Muscle of leg (tissue), 11 donors: ENCODE results near the gene SH3BP5L. TPM values are rescaled to one million over a fixed set of nuclear protein-coding genes. Genes with fewer than 3 reads are reported as not detected.

Experiments used
- DNase-seq: peaks from one replicate; pipeline ENCODE4 v3.0.0; 2013
- H3K27ac ChIP-seq: one replicate; pipeline ENCODE4 v1.5.1; 2013; ENCODE audit warnings: mild to moderate bottlenecking, low read length, control low read depth
- H3K27me3 ChIP-seq: one replicate; pipeline ENCODE4 v1.6.1; 2013; ENCODE audit warnings: low read length; ENCODE audit not compliant: control insufficient read depth, insufficient read depth
- H3K36me3 ChIP-seq: one replicate; pipeline ENCODE4 v1.6.1; 2013; ENCODE audit warnings: low read length; ENCODE audit not compliant: control insufficient read depth, insufficient read depth
- H3K4me1 ChIP-seq: one replicate; pipeline ENCODE4 v1.6.1; 2013; ENCODE audit warnings: low read length; ENCODE audit not compliant: control insufficient read depth, insufficient read depth
- H3K4me3 ChIP-seq: one replicate; pipeline ENCODE4 v1.5.1; 2013; ENCODE audit warnings: low read length, control low read depth
- H3K9me3 ChIP-seq: replicated peaks from 2 replicates; pipeline ENCODE4 v1.6.1; 2013; ENCODE audit warnings: low read depth, low read length; ENCODE audit not compliant: control insufficient read depth
- WGBS: methylation state at CpG from one replicate; pipeline ENCODE4 v1.1.5; 2013; ENCODE audit warnings: missing lambda C conversion rate; ENCODE audit not compliant: insufficient coverage; 5-methylcytosine and 5-hydroxymethylcytosine counted together
- polyA plus RNA-seq, 8 donors: library from polyadenylated mRNA; unstranded; fragments of 120-200 nt; gene quantifications; one replicate each; pipeline versions ENCODE4 v1.2.1 to v1.2.3, GENCODE V29; 2013; ENCODE audit warnings: inconsistent platforms in 1 of 8, low replicate concordance in 1 of 8; ENCODE audit not compliant: insufficient read length in 8 of 8, insufficient read depth in 1 of 8
- total RNA-seq: library from RNA; stranded (reverse); fragments of 120-200 nt; gene quantifications from one replicate; pipeline ENCODE4 v1.2.4, GENCODE V29; 2013

The SH3BP5L gene
- total and polyA plus RNA-seq, 9 donors = 17.2 to 22.2 (median 20.0) TPM

GRCh38 chr1:248860007-248860406 lies 34.3 kb upstream of the SH3BP5L start:
- H3K27me3 ChIP-seq = no peaks in the 10 kb centered on the region
- H3K36me3 ChIP-seq = peaks cover 9% of the 10 kb centered on the region
- no peak for DNase-seq
- 69% methylated on average over 3 of the region's 4 CpGs for WGBS
- H3K4me3 ChIP-seq = no peak overlapping the region
- peak overlapping the region; percentile 99 for H3K27ac ChIP-seq
- no peaks in the 10 kb centered on the region for H3K9me3 ChIP-seq
- H3K4me1 ChIP-seq = peaks cover 40% of the 10 kb centered on the region

- 2% methylated on average over 58 of the region's 62 CpGs for WGBS
- H3K4me1 ChIP-seq = peaks cover 40% of the 10 kb centered on the region
- H3K4me3 ChIP-seq = peak within 1 kb of the TSS; percentile 85
- H3K27ac ChIP-seq = peak within 1 kb of the TSS; percentile 99
- H3K27me3 ChIP-seq = no peaks in the 10 kb centered on the region
- peaks cover 16% of the 10 kb centered on the region for H3K36me3 ChIP-seq
- DNase-seq = peak; percentile 99
- no peaks in the 10 kb centered on the region for H3K9me3 ChIP-seq
These were observed 33.5 kb upstream of the SH3BP5L start, which contains the start of gene ZNF692 for GRCh38 chr1:248858891-248859889. ZNF692 (minus strand) TSS chr1:248859085; CDS start chr1:248858309, 776 bp downstream.

- H3K4me3 ChIP-seq = peak overlapping the region; percentile 85
- H3K27ac ChIP-seq = peak overlapping the region; percentile 91
- under 1% methylated on average over 40 of the region's 45 CpGs for WGBS
- H3K4me1 ChIP-seq = peaks cover 33% of the 10 kb centered on the region
- DNase-seq = peak; percentile 80
- no peaks in the 10 kb centered on the region for H3K9me3 ChIP-seq
- H3K36me3 ChIP-seq = peaks cover 25% of the 10 kb centered on the region
- no peaks in the 10 kb centered on the region for H3K27me3 ChIP-seq
These were observed 32.6 kb upstream of the SH3BP5L start for GRCh38 chr1:248858096-248858890.

GRCh38 chr1:248857749-248858095 lies 32.0 kb upstream of the SH3BP5L start:
- Histone ChIP-seq H3K4me3 (peak overlapping the region; percentile 85), H3K9me3 (no peaks in the 10 kb centered on the region), H3K27me3 (no peaks in the 10 kb centered on the region), H3K4me1 (peaks cover 27% of the 10 kb centered on the region), H3K36me3 (peaks cover 29% of the 10 kb centered on the region), H3K27ac (peak overlapping the region; percentile 91)
- no peak for DNase-seq
- no CpG with 5 or more reads among the region's 4 CpGs for WGBS

- Histone ChIP-seq H3K4me3 (no peak overlapping the region), H3K9me3 (no peaks in the 10 kb centered on the region), H3K4me1 (peaks cover 25% of the 10 kb centered on the region), H3K27ac (no peak overlapping the region), H3K36me3 (peaks cover 32% of the 10 kb centered on the region), H3K27me3 (no peaks in the 10 kb centered on the region)
- no CpG with 5 or more reads among the region's 7 CpGs for whole genome bisulfite sequencing
- no peak for DNase-seq
These were observed 31.5 kb upstream of the SH3BP5L start for GRCh38 chr1:248857201-248857600.

GRCh38 chr1:248856176-248856575 lies 30.5 kb upstream of the SH3BP5L start:
- no peak for DNase-seq

GRCh38 chr1:248855580-248855979 lies 29.9 kb upstream of the SH3BP5L start:
- no peak overlapping the region for H3K27ac ChIP-seq
- no peaks in the 10 kb centered on the region for H3K27me3 ChIP-seq
- H3K4me1 ChIP-seq = peaks cover 25% of the 10 kb centered on the region
- DNase-seq = no peak
- no peak overlapping the region for H3K4me3 ChIP-seq
- 79% methylated on average over 5 of the region's 6 CpGs for WGBS
- no peaks in the 10 kb centered on the region for H3K9me3 ChIP-seq
- peaks cover 46% of the 10 kb centered on the region for H3K36me3 ChIP-seq

More at GRCh38 chr1:248856176-248856575, 30.5 kb upstream of the SH3BP5L start:
- Histone ChIP-seq H3K27ac (no peak overlapping the region), H3K36me3 (peaks cover 41% of the 10 kb centered on the region), H3K4me3 (no peak overlapping the region), H3K27me3 (no peaks in the 10 kb centered on the region), H3K9me3 (no peaks in the 10 kb centered on the region), H3K4me1 (peaks cover 25% of the 10 kb centered on the region)
- no CpG with 5 or more reads among the region's 1 CpG for WGBS

- Histone ChIP-seq H3K4me1 (peaks cover 17% of the 10 kb centered on the region), H3K36me3 (peaks cover 64% of the 10 kb centered on the region), H3K4me3 (no peak overlapping the region), H3K27ac (no peak overlapping the region), H3K27me3 (no peaks in the 10 kb centered on the region), H3K9me3 (no peaks in the 10 kb centered on the region)
- no peak for DNase-seq
- WGBS = 84% methylated on average over 4 of the region's 8 CpGs
These were observed 28.1 kb upstream of the SH3BP5L start for GRCh38 chr1:248853663-248854375.

- no peaks in the 10 kb centered on the region for H3K27me3 ChIP-seq
- H3K4me1 ChIP-seq = peaks cover 8% of the 10 kb centered on the region
- no peak overlapping the region for H3K27ac ChIP-seq
- 81% methylated on average over 7 of the region's 7 CpGs for WGBS
- no peak for DNase-seq
- H3K4me3 ChIP-seq = no peak overlapping the region
- no peaks in the 10 kb centered on the region for H3K9me3 ChIP-seq
- H3K36me3 ChIP-seq = peaks cover 74% of the 10 kb centered on the region
These were observed 27.0 kb upstream of the SH3BP5L start for GRCh38 chr1:248852481-248853405.
